Activated naive CD4-positive, alpha-beta T cell treated with anti-CD3 and anti-CD28 coated beads, Interleukin-2, amount 50 U/mL, for 24 hours (primary cell): Measurements from ENCODE around the gene ACOT6.
A peak's percentile ranks its signal among the peaks of the same experiment; 100 is the strongest.
"Not testable (repeated sequence)": the region's sequence is repeated elsewhere in the genome, so short reads cannot be mapped to it uniquely, and the experiment has no call there.

Experiments used
- H3K27ac Mint-ChIP-seq: one replicate; pipeline ENCODE4 v1.8.0; 2021; ENCODE audit warnings: mild to moderate bottlenecking, mixed read lengths
- H3K27me3 Mint-ChIP-seq: one replicate; pipeline ENCODE4 v1.8.0; 2021; ENCODE audit warnings: mixed read lengths
- H3K36me3 Mint-ChIP-seq: one replicate; pipeline ENCODE4 v1.8.0; 2021; ENCODE audit warnings: mixed read lengths
- H3K4me1 Mint-ChIP-seq: one replicate; pipeline ENCODE4 v1.8.0; 2021; ENCODE audit warnings: mixed read lengths
- H3K4me3 Mint-ChIP-seq: one replicate; pipeline ENCODE4 v1.8.0; 2021; ENCODE audit warnings: mild to moderate bottlenecking, mixed read lengths
- H3K9me3 Mint-ChIP-seq: one replicate; pipeline ENCODE4 v1.8.0; 2021; ENCODE audit warnings: mixed read lengths

Gene ACOT6

GRCh38 chr14:73582102-73582979, 30.0 kb upstream of the ACOT6 start:
- H3K9me3 Mint-ChIP-seq, H3K27me3 Mint-ChIP-seq, H3K27ac Mint-ChIP-seq, H3K4me3 Mint-ChIP-seq, H3K36me3 Mint-ChIP-seq, H3K4me1 Mint-ChIP-seq: not testable (repeated sequence)

GRCh38 chr14:73588695-73589094, 23.6 kb upstream of the ACOT6 start:
- H3K36me3 Mint-ChIP-seq = no peaks in the 10 kb centered on the region
- no peak overlapping the region for H3K4me3 Mint-ChIP-seq
- peaks cover 5% of the 10 kb centered on the region for H3K4me1 Mint-ChIP-seq
- H3K9me3 Mint-ChIP-seq = no peaks in the 10 kb centered on the region
- H3K27ac Mint-ChIP-seq = no peak overlapping the region
- H3K27me3 Mint-ChIP-seq = no peaks in the 10 kb centered on the region

GRCh38 chr14:73589116-73589515, 23.2 kb upstream of the ACOT6 start:
- Mint-ChIP-seq H3K4me3 (no peak overlapping the region), H3K9me3 (no peaks in the 10 kb centered on the region), H3K36me3 (no peaks in the 10 kb centered on the region), H3K4me1 (peaks cover 5% of the 10 kb centered on the region), H3K27ac (no peak overlapping the region), H3K27me3 (no peaks in the 10 kb centered on the region)

GRCh38 chr14:73590673-73591004, 21.7 kb upstream of the ACOT6 start:
- H3K4me1 Mint-ChIP-seq, H3K27me3 Mint-ChIP-seq, H3K9me3 Mint-ChIP-seq, H3K4me3 Mint-ChIP-seq, H3K27ac Mint-ChIP-seq, H3K36me3 Mint-ChIP-seq: not testable (repeated sequence)

- Mint-ChIP-seq H3K36me3 (no peaks in the 10 kb centered on the region), H3K4me1 (peaks cover 5% of the 10 kb centered on the region), H3K27ac (peak within 1 kb of the TSS; percentile 46), H3K9me3 (no peaks in the 10 kb centered on the region), H3K4me3 (peak within 1 kb of the TSS; percentile 79), H3K27me3 (no peaks in the 10 kb centered on the region)
These were observed 20.4 kb upstream of the ACOT6 start, which contains the start of gene ACOT4 for GRCh38 chr14:73591690-73592449. Gene ACOT4, plus strand, starts transcription at chr14:73591873. Its CDS starts 87 bp downstream, at chr14:73591960.

- no peaks in the 10 kb centered on the region for H3K9me3 Mint-ChIP-seq
- H3K27me3 Mint-ChIP-seq = no peaks in the 10 kb centered on the region
- peak overlapping the region; percentile 30 for H3K27ac Mint-ChIP-seq
- H3K36me3 Mint-ChIP-seq = no peaks in the 10 kb centered on the region
- no peak overlapping the region for H3K4me3 Mint-ChIP-seq
- H3K4me1 Mint-ChIP-seq = peaks cover 5% of the 10 kb centered on the region
These were observed 17.8 kb upstream of the ACOT6 start for GRCh38 chr14:73594491-73594890.

- Mint-ChIP-seq H3K4me3 (no peak overlapping the region), H3K36me3 (no peaks in the 10 kb centered on the region), H3K27ac (no peak overlapping the region), H3K4me1 (no peaks in the 10 kb centered on the region), H3K9me3 (no peaks in the 10 kb centered on the region), H3K27me3 (no peaks in the 10 kb centered on the region)
These were observed 12.8 kb upstream of the ACOT6 start for GRCh38 chr14:73599499-73599898.

- Mint-ChIP-seq H3K27ac (no peak overlapping the region), H3K36me3 (no peaks in the 10 kb centered on the region), H3K4me1 (no peaks in the 10 kb centered on the region), H3K4me3 (no peak overlapping the region), H3K9me3 (no peaks in the 10 kb centered on the region), H3K27me3 (no peaks in the 10 kb centered on the region)
These were observed 9.3 kb upstream of the ACOT6 start for GRCh38 chr14:73602994-73603393.

- no peaks in the 10 kb centered on the region for H3K36me3 Mint-ChIP-seq
- H3K27me3 Mint-ChIP-seq = no peaks in the 10 kb centered on the region
- no peak overlapping the region for H3K4me3 Mint-ChIP-seq
- H3K9me3 Mint-ChIP-seq = no peaks in the 10 kb centered on the region
- H3K4me1 Mint-ChIP-seq = no peaks in the 10 kb centered on the region
- no peak overlapping the region for H3K27ac Mint-ChIP-seq
These were observed 6.0 kb upstream of the ACOT6 start for GRCh38 chr14:73606271-73606670.

GRCh38 chr14:73607241-73607640, 5.1 kb upstream of the ACOT6 start:
- Mint-ChIP-seq H3K36me3 (no peaks in the 10 kb centered on the region), H3K4me3 (no peak overlapping the region), H3K27ac (no peak overlapping the region), H3K27me3 (no peaks in the 10 kb centered on the region), H3K4me1 (no peaks in the 10 kb centered on the region), H3K9me3 (no peaks in the 10 kb centered on the region)

- no peaks in the 10 kb centered on the region for H3K9me3 Mint-ChIP-seq
- H3K27ac Mint-ChIP-seq = no peak overlapping the region
- H3K27me3 Mint-ChIP-seq = no peaks in the 10 kb centered on the region
- H3K4me1 Mint-ChIP-seq = peaks cover 4% of the 10 kb centered on the region
- H3K36me3 Mint-ChIP-seq = no peaks in the 10 kb centered on the region
- no peak overlapping the region for H3K4me3 Mint-ChIP-seq
These were observed 1.6 kb upstream of the ACOT6 start for GRCh38 chr14:73610687-73611086.

GRCh38 chr14:73613046-73613383, 698 bp downstream of the ACOT6 start:
- Mint-ChIP-seq H3K9me3 (no peaks in the 10 kb centered on the region), H3K4me3 (peak overlapping the region; percentile 88), H3K27ac (peak overlapping the region; percentile 43), H3K36me3 (no peaks in the 10 kb centered on the region), H3K27me3 (no peaks in the 10 kb centered on the region), H3K4me1 (peaks cover 4% of the 10 kb centered on the region)

- H3K36me3 Mint-ChIP-seq = no peaks in the 10 kb centered on the region
- peaks cover 4% of the 10 kb centered on the region for H3K4me1 Mint-ChIP-seq
- no peaks in the 10 kb centered on the region for H3K9me3 Mint-ChIP-seq
- no peak overlapping the region for H3K27ac Mint-ChIP-seq
- no peaks in the 10 kb centered on the region for H3K27me3 Mint-ChIP-seq
- H3K4me3 Mint-ChIP-seq = peak overlapping the region; percentile 88
These were observed 1.2 kb downstream of the ACOT6 start for GRCh38 chr14:73613419-73613963.

GRCh38 chr14:73616831-73617230, 4.5 kb downstream of the ACOT6 start:
- Mint-ChIP-seq H3K4me3 (no peak overlapping the region), H3K27ac (no peak overlapping the region), H3K27me3 (no peaks in the 10 kb centered on the region)

GRCh38 chr14:73619524-73619923, 7.2 kb downstream of the ACOT6 start:
- no peaks in the 10 kb centered on the region for H3K4me1 Mint-ChIP-seq
- no peaks in the 10 kb centered on the region for H3K36me3 Mint-ChIP-seq
- H3K9me3 Mint-ChIP-seq = no peaks in the 10 kb centered on the region
- no peak overlapping the region for H3K4me3 Mint-ChIP-seq
- H3K27ac Mint-ChIP-seq = no peak overlapping the region
- H3K27me3 Mint-ChIP-seq = peaks cover 1% of the 10 kb centered on the region

More at GRCh38 chr14:73616831-73617230, 4.5 kb downstream of the ACOT6 start:
- no peaks in the 10 kb centered on the region for H3K9me3 Mint-ChIP-seq
- H3K36me3 Mint-ChIP-seq = no peaks in the 10 kb centered on the region
- peaks cover 4% of the 10 kb centered on the region for H3K4me1 Mint-ChIP-seq

GRCh38 chr14:73620268-73620667, 8.0 kb downstream of the ACOT6 start:
- peaks cover 1% of the 10 kb centered on the region for H3K27me3 Mint-ChIP-seq
- no peaks in the 10 kb centered on the region for H3K9me3 Mint-ChIP-seq
- no peaks in the 10 kb centered on the region for H3K4me1 Mint-ChIP-seq
- H3K36me3 Mint-ChIP-seq = no peaks in the 10 kb centered on the region
- H3K27ac Mint-ChIP-seq = no peak overlapping the region
- H3K4me3 Mint-ChIP-seq = no peak overlapping the region
